K562 (cell line): ENCODE measurements around the gene ZDHHC11B. TPM values are rescaled to one million over a fixed set of nuclear protein-coding genes. Genes with fewer than 3 reads are reported as not detected.

ENCODE experiments used
- BRF1 ChIP-seq: IDR thresholded peaks from 3 replicates; pipeline ENCODE4 v1.6.1; 2011; ENCODE audit warnings: borderline replicate concordance, mild to moderate bottlenecking; ENCODE audit not compliant: insufficient read length; ENCODE audit errors: extremely low read depth
- DACH1 ChIP-seq: fragments of 450-650 bp; IDR thresholded peaks from 2 replicates; pipeline ENCODE4 v1.6.1; 2018; ENCODE audit not compliant: partially characterized antibody
- ESRRA ChIP-seq: fragments of 450-650 bp; IDR thresholded peaks from 2 replicates; pipeline ENCODE4 v1.6.1; 2014; ENCODE audit warnings: low read depth, mild to moderate bottlenecking, moderate library complexity, borderline replicate concordance
- GABPA ChIP-seq: fragments of 200-800 bp; sonication (Bioruptor generic); conservative IDR thresholded peaks from 2 replicates; pipeline ENCODE4 v1.6.1; 2016; ENCODE audit warnings: low read depth, missing genetic modification characterization, missing compliant biosample characterization
- HDAC1 ChIP-seq, 2 experiments: fragments of 450-650 bp; IDR thresholded peaks; 2 replicates each; pipeline ENCODE4 v1.6.1; 2016 to 2017; ENCODE audit warnings: inconsistent platforms in 1 of 2, mild to moderate bottlenecking in 1 of 2, moderate library complexity in 1 of 2
- JUN ChIP-seq, 2 experiments: sonication (generic) in 1 of 2; formaldehyde crosslinking in 1 of 2; IDR thresholded peaks; 2 replicates each; pipeline versions ENCODE4 v1.6.1 to v1.8.0; 2012 to 2022; ENCODE audit warnings: borderline replicate concordance in 2 of 2, mild to moderate bottlenecking in 2 of 2, improper control_type of control experiment in 1 of 2, low read depth in 1 of 2, low read length in 1 of 2, missing genetic modification reagents in 1 of 2
- MAZ ChIP-seq, 2 experiments: fragments of 450-650 bp in 1 of 2; sonication (generic) in 1 of 2; formaldehyde crosslinking; IDR thresholded peaks in 1 of 2; conservative IDR thresholded peaks in 1 of 2; 2 replicates each; pipeline versions ENCODE4 v1.4.0 to v1.5.0; 2020; ENCODE audit warnings: mild to moderate bottlenecking in 1 of 2, missing genetic modification reagents in 1 of 2
- NELFE ChIP-seq: IDR thresholded peaks from 2 replicates; pipeline ENCODE4 v1.6.1; 2011; ENCODE audit warnings: mild to moderate bottlenecking; ENCODE audit not compliant: insufficient read depth, insufficient read length
- NR2F6 ChIP-seq: fragments of 450-650 bp; formaldehyde crosslinking; IDR thresholded peaks from 2 replicates; pipeline ENCODE4 v1.4.0; 2020; ENCODE audit warnings: mild to moderate bottlenecking
- NUFIP1 ChIP-seq: fragments of 450-650 bp; IDR thresholded peaks from 2 replicates; pipeline ENCODE4 v1.6.1; 2018; ENCODE audit not compliant: partially characterized antibody
- POLR2G ChIP-seq: fragments of 200-400 bp; formaldehyde crosslinking; IDR thresholded peaks from 2 replicates; pipeline ENCODE4 v1.6.1; 2017; ENCODE audit warnings: low read depth, mild to moderate bottlenecking, antibody characterized with exemption, low read length, moderate library complexity
- POU5F1 ChIP-seq: fragments of 150-350 bp; IDR thresholded peaks from 2 replicates; pipeline ENCODE4 v1.6.1; 2014; ENCODE audit warnings: borderline replicate concordance, low read length, low read depth, mild to moderate bottlenecking; ENCODE audit not compliant: partially characterized antibody
- RBFOX2 ChIP-seq: fragments of 200-400 bp; formaldehyde crosslinking; IDR thresholded peaks from 2 replicates; pipeline ENCODE4 v1.6.1; 2017; ENCODE audit warnings: low read depth, mild to moderate bottlenecking, low read length, moderate library complexity
- RHOXF2B ChIP-seq: fragments of 250-450 bp; sonication (Bioruptor Pico); conservative IDR thresholded peaks from 2 replicates; pipeline ENCODE4 v1.5.1; 2021
- SMARCA4 ChIP-seq: fragments of 450-650 bp; IDR thresholded peaks from 2 replicates; pipeline ENCODE4 v1.6.1; 2016
- TGIF2 ChIP-seq: sonication (generic); formaldehyde crosslinking; IDR thresholded peaks from 2 replicates; pipeline ENCODE4 v1.8.1; 2022; ENCODE audit warnings: mild to moderate bottlenecking, missing genetic modification reagents, moderate library complexity
- ZNF644 ChIP-seq: fragments of 200-800 bp; sonication (Bioruptor generic); IDR thresholded peaks from 2 replicates; pipeline ENCODE4 v1.6.1; 2016; ENCODE audit warnings: low read depth, missing genetic modification characterization, missing compliant biosample characterization
- polyA plus RNA-seq, 8 experiments: library from polyadenylated mRNA; depleted of rRNA in 4 of 8; stranded (reverse) in 5 of 8; unstranded in 3 of 8; fragments of >200 nt; fragmentation: Nextera tagmentation in 2 of 8; fragmentation: Illumina TruSeq in 1 of 8; extraction: Ambion mirVana in 2 of 8; extraction: Trizol in 1 of 8; gene quantifications; 2 replicates each; pipeline versions ENCODE4 v1.2.1 to v1.2.3, GENCODE V29; 2011 to 2014; ENCODE audit warnings: inconsistent platforms in 1 of 8, missing spikeins in 1 of 8
- total RNA-seq, 7 experiments: library from RNA; depleted of rRNA in 6 of 7; stranded (reverse); fragments of >200 nt in 6 of 7; fragmentation: Illumina TruSeq in 2 of 7; extraction: Trizol in 2 of 7; gene quantifications; 2 replicates each; pipeline versions ENCODE4 v1.2.1 to v1.2.3, GENCODE V29; 2011 to 2021; ENCODE audit warnings: low replicate concordance in 1 of 7
- TF ChIP-seq, protein P1 (sequence below): sonication (generic); formaldehyde crosslinking; IDR thresholded peaks from 2 replicates; pipeline ENCODE4 v1.8.0; 2022; ENCODE audit warnings: mild to moderate bottlenecking, missing genetic modification reagents
- TF ChIP-seq, protein P2 (sequence below), 2 experiments: IDR thresholded peaks; 2 replicates each; pipeline ENCODE4 v1.6.1; 2011; ENCODE audit warnings: borderline replicate concordance in 1 of 2, control low read depth in 1 of 2, low read depth in 1 of 2, low read length in 1 of 2, mild to moderate bottlenecking in 1 of 2, mixed read lengths in 1 of 2, moderate library complexity in 1 of 2; ENCODE audit not compliant: insufficient read depth in 1 of 2, insufficient read length in 1 of 2, poor library complexity in 1 of 2, severe bottlenecking in 1 of 2; ENCODE audit errors: extremely low read depth in 1 of 2
- TF ChIP-seq, protein P3 (sequence below): fragments of 450-650 bp; formaldehyde crosslinking; IDR thresholded peaks from 2 replicates; pipeline ENCODE4 v1.4.0; 2020; ENCODE audit warnings: mild to moderate bottlenecking, moderate library complexity
- TF ChIP-seq, protein P4 (sequence below): fragments of 450-650 bp; IDR thresholded peaks from 2 replicates; pipeline ENCODE4 v1.6.1; 2016; ENCODE audit warnings: low read depth, mild to moderate bottlenecking, moderate library complexity

ZDHHC11B gene
- total and polyA plus RNA-seq, 9 of the 15 experiments (the other 6 are each of a cell fraction or from before 2014, with no cell fraction given) = 0.03 to 0.23 (median 0.15) TPM; not detected in 3

DNA sequence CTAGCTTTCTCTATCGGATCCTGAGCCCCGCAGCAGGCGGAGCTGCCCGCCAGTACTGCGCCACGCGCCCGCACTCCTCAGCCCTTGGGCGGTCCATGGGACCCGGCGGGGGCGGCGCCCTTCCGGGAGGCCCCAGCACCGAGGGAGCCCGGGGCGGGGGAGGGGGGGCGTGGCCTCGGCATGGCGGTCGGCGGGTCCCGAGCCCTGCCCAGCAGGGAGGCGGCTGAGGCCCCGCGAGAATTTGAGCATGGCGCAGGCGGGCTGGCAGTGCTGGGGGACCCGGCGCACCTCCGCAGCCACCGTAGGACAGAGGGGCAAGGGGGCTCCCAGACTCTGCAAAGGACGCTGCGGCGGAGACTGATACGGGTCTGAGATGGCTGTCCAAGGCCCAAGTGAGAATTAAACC, 6.8 kb downstream of the ZDHHC11B start (continued):
- TF ChIP-seq, protein P1, sequence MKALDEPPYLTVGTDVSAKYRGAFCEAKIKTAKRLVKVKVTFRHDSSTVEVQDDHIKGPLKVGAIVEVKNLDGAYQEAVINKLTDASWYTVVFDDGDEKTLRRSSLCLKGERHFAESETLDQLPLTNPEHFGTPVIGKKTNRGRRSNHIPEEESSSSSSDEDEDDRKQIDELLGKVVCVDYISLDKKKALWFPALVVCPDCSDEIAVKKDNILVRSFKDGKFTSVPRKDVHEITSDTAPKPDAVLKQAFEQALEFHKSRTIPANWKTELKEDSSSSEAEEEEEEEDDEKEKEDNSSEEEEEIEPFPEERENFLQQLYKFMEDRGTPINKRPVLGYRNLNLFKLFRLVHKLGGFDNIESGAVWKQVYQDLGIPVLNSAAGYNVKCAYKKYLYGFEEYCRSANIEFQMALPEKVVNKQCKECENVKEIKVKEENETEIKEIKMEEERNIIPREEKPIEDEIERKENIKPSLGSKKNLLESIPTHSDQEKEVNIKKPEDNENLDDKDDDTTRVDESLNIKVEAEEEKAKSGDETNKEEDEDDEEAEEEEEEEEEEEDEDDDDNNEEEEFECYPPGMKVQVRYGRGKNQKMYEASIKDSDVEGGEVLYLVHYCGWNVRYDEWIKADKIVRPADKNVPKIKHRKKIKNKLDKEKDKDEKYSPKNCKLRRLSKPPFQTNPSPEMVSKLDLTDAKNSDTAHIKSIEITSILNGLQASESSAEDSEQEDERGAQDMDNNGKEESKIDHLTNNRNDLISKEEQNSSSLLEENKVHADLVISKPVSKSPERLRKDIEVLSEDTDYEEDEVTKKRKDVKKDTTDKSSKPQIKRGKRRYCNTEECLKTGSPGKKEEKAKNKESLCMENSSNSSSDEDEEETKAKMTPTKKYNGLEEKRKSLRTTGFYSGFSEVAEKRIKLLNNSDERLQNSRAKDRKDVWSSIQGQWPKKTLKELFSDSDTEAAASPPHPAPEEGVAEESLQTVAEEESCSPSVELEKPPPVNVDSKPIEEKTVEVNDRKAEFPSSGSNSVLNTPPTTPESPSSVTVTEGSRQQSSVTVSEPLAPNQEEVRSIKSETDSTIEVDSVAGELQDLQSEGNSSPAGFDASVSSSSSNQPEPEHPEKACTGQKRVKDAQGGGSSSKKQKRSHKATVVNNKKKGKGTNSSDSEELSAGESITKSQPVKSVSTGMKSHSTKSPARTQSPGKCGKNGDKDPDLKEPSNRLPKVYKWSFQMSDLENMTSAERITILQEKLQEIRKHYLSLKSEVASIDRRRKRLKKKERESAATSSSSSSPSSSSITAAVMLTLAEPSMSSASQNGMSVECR = no peak
- TF ChIP-seq NR2F6 (CRISPR knock-in tag) (no peak), POU5F1 (no peak), RBFOX2 (peak; percentile 51), TGIF2 (CRISPR knock-in tag) (no peak), NUFIP1 (no peak), SMARCA4 (no peak), HDAC1 (IDR thresholded peaks at IDR 0.05) (no peak), NELFE (no peak), GABPA (no peak), BRF1 (no peak), DACH1 (no peak), MAZ (CRISPR knock-in tag; conservative IDR thresholded peaks at IDR 0.05 in 1 of 2, IDR thresholded peaks at IDR 0.05 in 1 of 2) (peak in 1 of 2 experiments; percentile 12; a peak in 1 of 4 replicates), JUN (IDR thresholded peaks at IDR 0.05; ENCODE audit: borderline replicate concordance, low read depth, low read length) (no peak), JUN (CRISPR knock-in tag; IDR thresholded peaks at IDR 0.05; ENCODE audit: borderline replicate concordance) (no peak), ESRRA (no peak), ZNF644 (tag) (no peak), POLR2G (peak; percentile 53; the same call in 1 of the 2 replicates), RHOXF2B (CRISPR knock-in tag) (no peak)
- TF ChIP-seq, protein P2, sequence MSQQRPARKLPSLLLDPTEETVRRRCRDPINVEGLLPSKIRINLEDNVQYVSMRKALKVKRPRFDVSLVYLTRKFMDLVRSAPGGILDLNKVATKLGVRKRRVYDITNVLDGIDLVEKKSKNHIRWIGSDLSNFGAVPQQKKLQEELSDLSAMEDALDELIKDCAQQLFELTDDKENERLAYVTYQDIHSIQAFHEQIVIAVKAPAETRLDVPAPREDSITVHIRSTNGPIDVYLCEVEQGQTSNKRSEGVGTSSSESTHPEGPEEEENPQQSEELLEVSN (IDR thresholded peaks at IDR 0.05; ENCODE audit: borderline replicate concordance in 1 of 2, extremely low read depth in 1 of 2, insufficient read depth in 1 of 2, insufficient read length in 1 of 2, low read depth in 1 of 2, low read length in 1 of 2, poor library complexity in 1 of 2, severe bottlenecking in 1 of 2) = peak in 1 of 2 experiments; percentile 58
- TF ChIP-seq, protein P3, sequence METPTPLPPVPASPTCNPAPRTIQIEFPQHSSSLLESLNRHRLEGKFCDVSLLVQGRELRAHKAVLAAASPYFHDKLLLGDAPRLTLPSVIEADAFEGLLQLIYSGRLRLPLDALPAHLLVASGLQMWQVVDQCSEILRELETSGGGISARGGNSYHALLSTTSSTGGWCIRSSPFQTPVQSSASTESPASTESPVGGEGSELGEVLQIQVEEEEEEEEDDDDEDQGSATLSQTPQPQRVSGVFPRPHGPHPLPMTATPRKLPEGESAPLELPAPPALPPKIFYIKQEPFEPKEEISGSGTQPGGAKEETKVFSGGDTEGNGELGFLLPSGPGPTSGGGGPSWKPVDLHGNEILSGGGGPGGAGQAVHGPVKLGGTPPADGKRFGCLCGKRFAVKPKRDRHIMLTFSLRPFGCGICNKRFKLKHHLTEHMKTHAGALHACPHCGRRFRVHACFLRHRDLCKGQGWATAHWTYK (CRISPR knock-in tag) = no peak
- TF ChIP-seq, protein P4, sequence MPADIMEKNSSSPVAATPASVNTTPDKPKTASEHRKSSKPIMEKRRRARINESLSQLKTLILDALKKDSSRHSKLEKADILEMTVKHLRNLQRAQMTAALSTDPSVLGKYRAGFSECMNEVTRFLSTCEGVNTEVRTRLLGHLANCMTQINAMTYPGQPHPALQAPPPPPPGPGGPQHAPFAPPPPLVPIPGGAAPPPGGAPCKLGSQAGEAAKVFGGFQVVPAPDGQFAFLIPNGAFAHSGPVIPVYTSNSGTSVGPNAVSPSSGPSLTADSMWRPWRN = no peak
